Kidney epithelial cell (primary cell): ENCODE measurements around the gene HDAC10. TPM values are rescaled to one million over a fixed set of nuclear protein-coding genes. Genes with fewer than 3 reads are reported as not detected.
"Not testable (repeated sequence)": the region's sequence is repeated elsewhere in the genome, so short reads cannot be mapped to it uniquely, and the experiment has no call there.

Source experiments
- DNase-seq: peaks from one replicate; pipeline ENCODE4 v3.0.0-alpha.2; 2010; ENCODE audit warnings: low read depth
- H3K27me3 ChIP-seq: 2 replicates; pipeline ENCODE4 v1.6.0; 2011; ENCODE audit warnings: low read length; ENCODE audit not compliant: control insufficient read depth, insufficient read depth
- H3K36me3 ChIP-seq: 2 replicates; pipeline ENCODE4 v1.5.1; 2011; ENCODE audit warnings: low read length; ENCODE audit not compliant: control insufficient read depth, insufficient read depth
- H3K4me3 ChIP-seq: 2 replicates; pipeline ENCODE4 v1.5.1; 2011; ENCODE audit warnings: low read depth, mild to moderate bottlenecking, control low read depth, low read length
- CTCF ChIP-seq: IDR thresholded peaks from 2 replicates; pipeline ENCODE4 v1.5.1; 2011; ENCODE audit warnings: mild to moderate bottlenecking, moderate library complexity, low read length, control low read depth, inconsistent platforms; ENCODE audit not compliant: insufficient read depth, poor library complexity, severe bottlenecking
- total RNA-seq: library from RNA; depleted of rRNA; stranded (reverse); fragments of >200 nt; gene quantifications from 2 replicates; pipeline ENCODE4 v1.2.3, GENCODE V29; 2015

HDAC10 gene
- total RNA-seq, 1 donor from 2014 or later: 21.1 TPM

DNA sequence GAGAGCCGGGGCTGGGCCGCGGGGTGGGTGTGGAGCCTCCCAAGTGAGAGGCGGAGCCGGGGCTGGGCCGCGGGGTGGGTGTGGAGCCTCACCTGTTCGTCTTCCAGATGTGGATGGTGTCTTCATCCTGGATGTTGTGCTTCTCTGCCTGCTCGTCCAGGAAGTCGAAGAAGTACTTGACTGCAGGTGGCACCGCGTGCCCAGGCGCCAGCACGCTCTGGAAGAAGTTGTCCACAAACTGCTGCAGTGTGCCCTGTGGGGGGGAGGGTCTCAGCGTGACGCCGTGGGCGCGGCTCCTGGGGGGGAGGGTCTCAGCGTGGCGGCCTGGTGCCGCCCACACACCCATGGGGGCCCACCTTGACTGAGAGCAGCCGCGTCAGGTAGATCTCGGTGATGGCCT lies 26.7 kb upstream of the HDAC10 start:
- Histone ChIP-seq H3K36me3 (peaks cover 2% of the 10 kb centered on the region), H3K4me3 (no peak overlapping the region), H3K27me3 (no peaks in the 10 kb centered on the region)
- TF ChIP-seq CTCF: no peak
- DNase-seq: no peak

DNA sequence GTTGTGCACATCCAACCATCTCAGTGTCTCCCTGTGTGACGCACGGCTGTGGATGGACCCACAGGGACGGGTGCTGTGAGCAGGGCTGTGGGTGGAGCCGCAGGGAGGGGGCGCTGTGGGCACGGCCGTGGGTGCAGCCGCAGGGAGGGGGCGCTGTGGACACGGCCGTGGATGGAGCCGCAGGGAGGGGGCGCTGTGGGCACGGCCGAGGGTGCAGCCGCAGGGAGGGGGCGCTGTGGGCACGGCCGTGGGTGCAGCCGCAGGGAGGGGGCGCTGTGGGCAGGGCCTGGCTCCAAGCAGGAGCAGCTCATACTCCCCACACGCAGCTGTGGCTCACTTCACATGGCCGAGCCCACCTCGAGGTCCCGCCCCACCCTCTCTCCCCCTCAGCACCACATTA lies 25.1 kb upstream of the HDAC10 start:
- no peaks in the 10 kb centered on the region for H3K27me3 ChIP-seq
- no peak overlapping the region for H3K4me3 ChIP-seq
- TF ChIP-seq CTCF: peak; percentile 65
- DNase-seq: no peak
- H3K36me3 ChIP-seq: peaks cover under 1% of the 10 kb centered on the region

DNA sequence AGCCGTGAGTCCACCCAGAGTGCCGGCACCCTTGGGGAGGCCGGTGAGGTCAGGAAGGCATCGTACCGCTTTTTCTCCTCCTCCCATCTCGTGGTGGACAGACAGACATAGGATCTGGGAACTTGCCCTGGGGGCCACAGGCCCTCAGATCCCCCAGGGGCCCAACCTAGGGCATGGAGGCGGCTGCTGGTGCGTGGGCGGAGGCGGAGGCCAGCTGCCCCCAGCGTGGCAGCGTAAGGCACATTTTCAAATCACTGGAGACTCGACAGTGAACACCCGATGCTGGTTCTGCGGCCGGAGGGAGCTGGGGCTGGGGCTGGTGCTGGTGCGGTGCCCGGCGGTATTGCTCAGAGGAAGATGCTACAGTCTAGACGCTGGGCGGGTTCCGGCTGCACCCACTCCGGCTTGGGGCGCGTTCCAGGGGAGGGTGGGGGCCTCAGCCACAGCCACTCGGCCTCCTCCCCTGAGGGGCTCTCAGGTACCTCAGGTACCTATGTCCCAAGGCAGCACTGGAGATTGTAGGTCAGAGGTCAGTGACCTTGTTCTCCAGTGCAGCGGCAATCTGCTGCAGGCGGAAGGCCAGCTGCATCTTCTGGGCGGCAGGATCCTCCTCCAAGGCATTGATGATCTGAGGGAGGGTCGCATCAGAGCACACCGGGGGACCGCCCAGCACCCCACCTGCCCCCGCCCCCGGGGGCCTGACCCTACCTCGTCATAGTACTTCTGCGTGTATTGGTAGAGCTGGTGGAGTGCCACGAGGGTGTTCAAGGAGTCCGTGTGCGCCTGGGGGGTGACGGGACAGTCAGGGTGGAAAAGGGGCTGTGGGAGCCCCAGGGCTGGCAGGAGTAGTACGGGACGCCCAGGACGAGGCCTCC lies 24.4 kb upstream of the HDAC10 start:
- H3K27me3 ChIP-seq: no peaks in the 10 kb centered on the region
- no peaks in the 10 kb centered on the region for H3K36me3 ChIP-seq
- TF ChIP-seq CTCF: no peak
- DNase-seq: no peak
- H3K4me3 ChIP-seq: no peak overlapping the region

DNA sequence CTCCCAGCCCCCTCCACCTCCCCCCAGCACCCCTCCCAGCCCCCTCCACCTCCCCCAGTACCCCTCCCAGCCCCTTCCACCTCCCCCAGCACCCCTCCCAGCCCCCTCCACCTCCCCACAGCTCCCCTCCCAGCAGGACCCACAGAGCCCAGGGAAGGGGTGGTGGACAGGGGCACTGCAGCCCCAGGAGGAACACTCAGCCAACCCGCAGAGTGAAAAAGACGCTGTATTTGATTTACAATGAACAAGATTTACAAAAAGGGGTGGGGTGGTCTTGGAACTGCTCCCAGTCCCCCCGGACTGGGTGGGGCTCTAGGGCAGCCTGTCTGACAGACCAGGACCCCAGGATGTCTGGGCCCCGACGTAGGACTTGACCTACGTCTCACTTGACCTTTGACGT lies 23.7 kb upstream of the HDAC10 start:
- no peaks in the 10 kb centered on the region for H3K27me3 ChIP-seq
- H3K4me3 ChIP-seq: no peak overlapping the region
- no peak for TF ChIP-seq CTCF
- no peak for DNase-seq
- H3K36me3 ChIP-seq: no peaks in the 10 kb centered on the region

DNA sequence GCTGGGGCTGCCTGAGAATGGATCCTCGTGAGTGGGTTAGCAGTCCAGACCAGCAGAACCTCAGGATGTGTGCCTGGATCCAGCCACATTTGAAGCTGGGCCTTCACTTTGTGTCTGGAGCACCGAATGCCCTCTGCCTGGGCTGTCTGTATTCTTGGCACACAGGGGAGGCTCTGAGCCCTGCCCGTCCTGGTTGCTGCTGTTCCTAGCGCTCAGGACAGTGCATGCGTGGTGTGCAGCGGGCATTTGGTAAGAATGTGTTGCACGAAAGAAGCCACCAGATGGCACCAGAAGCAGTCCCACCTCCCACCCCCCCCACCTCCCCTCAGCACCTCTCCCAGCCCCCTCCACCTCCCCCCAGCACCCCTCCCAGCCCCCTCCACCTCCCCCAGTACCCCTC lies 23.2 kb upstream of the HDAC10 start:
- H3K36me3 ChIP-seq: no peaks in the 10 kb centered on the region
- TF ChIP-seq CTCF: peak; percentile 33
- DNase-seq: no peak

GRCh38 chr22:50273781-50274180 lies 22.7 kb upstream of the HDAC10 start:
- DNase-seq, H3K36me3 ChIP-seq, H3K4me3 ChIP-seq, H3K27me3 ChIP-seq: not testable (repeated sequence)

More for the DNA sequence above, 23.2 kb upstream of the HDAC10 start:
- Histone ChIP-seq H3K27me3 (no peaks in the 10 kb centered on the region), H3K4me3 (no peak overlapping the region)
